Fibroblast of lung (primary cell): ENCODE measurements around the gene TSNAX.

ENCODE experiments used
- EZH2 ChIP-seq: IDR thresholded peaks from 2 replicates; pipeline ENCODE4 v1.5.1; 2012; ENCODE audit warnings: low read length, control low read depth, mild to moderate bottlenecking; ENCODE audit errors: missing control alignments
- TF ChIP-seq, protein P1 (sequence below), 2 donors: IDR thresholded peaks in 1 of 2; conservative IDR thresholded peaks in 1 of 2; 1 replicate in 1 of 2; 2 replicates in 1 of 2; pipeline ENCODE4 v1.5.1; 2011 to 2012; ENCODE audit warnings: low read length in 2 of 2, control low read depth in 1 of 2, inconsistent platforms in 1 of 2, low read depth in 1 of 2, mild to moderate bottlenecking in 1 of 2

DNA sequence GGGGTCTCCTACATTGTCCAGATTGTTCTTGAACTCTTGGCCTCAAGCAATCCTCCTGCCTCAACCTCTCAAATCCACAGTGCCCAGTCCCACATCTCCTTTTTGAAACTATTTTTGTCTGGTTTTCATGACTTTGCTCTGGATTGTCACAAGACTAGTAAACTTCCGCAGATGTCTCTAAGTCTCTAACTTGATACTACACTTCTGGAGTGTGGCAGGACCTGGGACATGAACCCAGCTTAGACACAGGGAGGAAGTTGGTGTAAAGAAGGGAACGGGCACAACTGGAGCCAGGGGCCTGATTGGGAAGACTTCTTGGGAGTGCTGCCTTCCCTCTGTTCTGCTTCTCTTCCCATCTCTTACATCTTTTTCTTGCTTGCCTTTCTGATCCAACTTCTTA is 81.9 kb downstream of the TSNAX start:
- TF ChIP-seq, protein P1, sequence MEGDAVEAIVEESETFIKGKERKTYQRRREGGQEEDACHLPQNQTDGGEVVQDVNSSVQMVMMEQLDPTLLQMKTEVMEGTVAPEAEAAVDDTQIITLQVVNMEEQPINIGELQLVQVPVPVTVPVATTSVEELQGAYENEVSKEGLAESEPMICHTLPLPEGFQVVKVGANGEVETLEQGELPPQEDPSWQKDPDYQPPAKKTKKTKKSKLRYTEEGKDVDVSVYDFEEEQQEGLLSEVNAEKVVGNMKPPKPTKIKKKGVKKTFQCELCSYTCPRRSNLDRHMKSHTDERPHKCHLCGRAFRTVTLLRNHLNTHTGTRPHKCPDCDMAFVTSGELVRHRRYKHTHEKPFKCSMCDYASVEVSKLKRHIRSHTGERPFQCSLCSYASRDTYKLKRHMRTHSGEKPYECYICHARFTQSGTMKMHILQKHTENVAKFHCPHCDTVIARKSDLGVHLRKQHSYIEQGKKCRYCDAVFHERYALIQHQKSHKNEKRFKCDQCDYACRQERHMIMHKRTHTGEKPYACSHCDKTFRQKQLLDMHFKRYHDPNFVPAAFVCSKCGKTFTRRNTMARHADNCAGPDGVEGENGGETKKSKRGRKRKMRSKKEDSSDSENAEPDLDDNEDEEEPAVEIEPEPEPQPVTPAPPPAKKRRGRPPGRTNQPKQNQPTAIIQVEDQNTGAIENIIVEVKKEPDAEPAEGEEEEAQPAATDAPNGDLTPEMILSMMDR (conservative IDR thresholded peaks at IDR 0.05 in 1 of 2, IDR thresholded peaks at IDR 0.05 in 1 of 2; ENCODE audit: low read depth in 1 of 2, low read length in 2 of 2), result no peak
- no peak for TF ChIP-seq EZH2
